Osteocyte (in vitro differentiated cells): ENCODE results near the gene PEX11B. TPM values are rescaled to one million over a fixed set of nuclear protein-coding genes. Genes with fewer than 3 reads are reported as not detected.
"Not testable (repeated sequence)": the region's sequence is repeated elsewhere in the genome, so short reads cannot be mapped to it uniquely, and the experiment has no call there.

Experiments
- DNase-seq: peaks from one replicate; pipeline ENCODE4 v3.0.0; 2021; ENCODE audit warnings: mixed read lengths; ENCODE audit not compliant: unreplicated experiment; ENCODE audit errors: extremely low spot score
- H3K27ac Mint-ChIP-seq: one replicate; pipeline ENCODE4 v1.8.0; 2021; ENCODE audit warnings: mild to moderate bottlenecking, mixed read lengths; ENCODE audit not compliant: unreplicated experiment
- H3K27me3 Mint-ChIP-seq: one replicate; pipeline ENCODE4 v1.8.0; 2021; ENCODE audit warnings: mixed read lengths; ENCODE audit not compliant: unreplicated experiment
- H3K36me3 Mint-ChIP-seq: one replicate; pipeline ENCODE4 v1.8.0; 2021; ENCODE audit warnings: mixed read lengths; ENCODE audit not compliant: unreplicated experiment
- H3K4me1 Mint-ChIP-seq: one replicate; pipeline ENCODE4 v1.8.0; 2021; ENCODE audit warnings: mixed read lengths; ENCODE audit not compliant: unreplicated experiment
- H3K4me3 Mint-ChIP-seq: one replicate; pipeline ENCODE4 v1.8.0; 2021; ENCODE audit warnings: mild to moderate bottlenecking, moderate library complexity, mixed read lengths; ENCODE audit not compliant: unreplicated experiment
- H3K9me3 Mint-ChIP-seq: one replicate; pipeline ENCODE4 v1.8.0; 2021; ENCODE audit warnings: mixed read lengths; ENCODE audit not compliant: unreplicated experiment
- CTCF ChIP-seq: fragments of 200-600 bp; sonication (generic); IDR thresholded peaks from 2 replicates; pipeline ENCODE4 v1.5.0; 2021; ENCODE audit warnings: antibody characterized with exemption, mild to moderate bottlenecking, moderate library complexity
- total RNA-seq: library from RNA; stranded (reverse); gene quantifications from 2 replicates; pipeline ENCODE4 v1.2.1, GENCODE V29; 2021

Gene PEX11B
- total RNA-seq, 1 donor from 2014 or later, result 29.8 TPM

- Mint-ChIP-seq H3K9me3 (no peaks in the 10 kb centered on the region), H3K27me3 (no peaks in the 10 kb centered on the region), H3K4me1 (no peaks in the 10 kb centered on the region), H3K27ac (no peak overlapping the region), H3K36me3 (peaks cover 18% of the 10 kb centered on the region), H3K4me3 (no peak overlapping the region)
- TF ChIP-seq CTCF, result no peak
- DNase-seq, result no peak
Measured at GRCh38 chr1:145942871-145943270, 24.4 kb upstream of the PEX11B start.

DNA sequence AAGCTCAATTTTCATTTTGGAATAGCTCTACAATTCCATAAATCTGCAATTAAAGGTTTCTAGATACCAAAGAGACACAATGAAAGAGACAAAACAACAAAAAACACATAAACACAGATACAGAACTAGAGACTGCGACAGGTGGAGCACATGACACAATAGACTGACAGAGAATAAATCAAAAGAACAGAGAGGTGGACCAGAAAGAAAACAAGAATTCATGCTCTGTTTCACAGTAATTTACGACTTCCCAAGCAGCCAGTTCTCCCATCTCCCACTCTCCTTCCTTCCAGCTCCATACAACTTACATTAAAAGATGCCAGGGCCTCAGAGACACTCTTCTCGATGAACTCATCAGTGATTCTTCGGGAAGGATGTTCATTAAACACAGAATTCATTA lies 23.9 kb upstream of the PEX11B start:
- DNase-seq, result no peak
- H3K4me1 Mint-ChIP-seq, result no peaks in the 10 kb centered on the region
- no peak overlapping the region for H3K4me3 Mint-ChIP-seq
- no peaks in the 10 kb centered on the region for H3K9me3 Mint-ChIP-seq
- peaks cover 18% of the 10 kb centered on the region for H3K36me3 Mint-ChIP-seq
- H3K27me3 Mint-ChIP-seq, result no peaks in the 10 kb centered on the region
- H3K27ac Mint-ChIP-seq, result no peak overlapping the region
- no peak for TF ChIP-seq CTCF

GRCh38 chr1:145937436-145937835 lies 18.9 kb upstream of the PEX11B start:
- no peaks in the 10 kb centered on the region for H3K4me1 Mint-ChIP-seq
- peaks cover 20% of the 10 kb centered on the region for H3K36me3 Mint-ChIP-seq
- no peaks in the 10 kb centered on the region for H3K9me3 Mint-ChIP-seq
- H3K27me3 Mint-ChIP-seq, result no peaks in the 10 kb centered on the region
- no peak overlapping the region for H3K27ac Mint-ChIP-seq
- TF ChIP-seq CTCF, result no peak
- DNase-seq, result no peak
- no peak overlapping the region for H3K4me3 Mint-ChIP-seq

GRCh38 chr1:145936247-145936646 lies 17.7 kb upstream of the PEX11B start:
- no peak overlapping the region for H3K4me3 Mint-ChIP-seq
- H3K4me1 Mint-ChIP-seq, result no peaks in the 10 kb centered on the region
- no peaks in the 10 kb centered on the region for H3K9me3 Mint-ChIP-seq
- no peak for TF ChIP-seq CTCF
- H3K27me3 Mint-ChIP-seq, result no peaks in the 10 kb centered on the region
- H3K36me3 Mint-ChIP-seq, result peaks cover 21% of the 10 kb centered on the region
- DNase-seq, result peak; percentile 67
- no peak overlapping the region for H3K27ac Mint-ChIP-seq

DNA sequence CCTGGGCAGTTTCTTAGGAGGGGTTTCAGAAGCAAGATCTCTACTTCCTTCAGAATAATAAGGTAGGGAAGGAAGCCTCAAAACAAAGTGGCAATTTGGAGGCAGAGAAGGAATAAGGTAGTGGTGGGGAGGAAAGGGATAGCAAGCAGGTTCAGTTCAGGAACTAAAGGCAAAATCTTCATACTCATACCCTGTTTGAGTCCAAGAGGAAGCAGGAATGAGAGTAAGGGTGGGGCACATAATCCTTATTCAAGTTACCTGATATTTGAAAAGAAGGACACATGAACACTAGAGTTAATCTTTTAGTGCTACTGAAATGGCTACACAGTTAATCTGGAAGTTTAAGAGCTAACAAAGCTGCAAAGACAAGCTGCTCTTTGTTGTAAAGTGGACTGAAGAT lies 17.2 kb upstream of the PEX11B start:
- no peak for TF ChIP-seq CTCF
- DNase-seq, result no peak
- Mint-ChIP-seq H3K4me1 (no peaks in the 10 kb centered on the region), H3K36me3 (peaks cover 20% of the 10 kb centered on the region), H3K27ac (no peak overlapping the region), H3K9me3 (no peaks in the 10 kb centered on the region), H3K27me3 (no peaks in the 10 kb centered on the region), H3K4me3 (no peak overlapping the region)

DNA sequence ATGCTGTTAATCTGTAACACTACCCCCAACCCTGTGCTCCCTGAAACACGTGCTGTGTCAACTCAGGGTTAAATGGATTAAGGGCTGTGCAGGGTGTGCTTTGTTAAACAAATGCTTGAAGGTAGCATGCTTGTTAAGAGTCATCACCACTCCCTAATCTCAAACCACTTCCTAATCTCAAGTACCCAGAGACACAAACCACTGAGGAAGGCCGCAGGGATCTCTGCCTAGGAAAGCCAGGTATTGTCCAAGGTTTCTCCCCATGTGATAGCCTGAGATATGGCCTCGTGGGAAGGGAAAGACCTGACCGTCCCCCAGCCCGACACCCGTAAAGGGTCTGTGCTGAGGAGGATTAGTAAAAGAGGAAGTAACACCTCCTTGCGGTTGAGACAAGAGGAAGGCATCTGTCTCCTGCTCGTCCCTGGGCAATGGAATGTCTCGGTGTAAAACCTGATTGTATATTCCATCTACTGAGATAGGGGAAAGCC lies 14.0 kb upstream of the PEX11B start:
- not testable (repeated sequence) for H3K27ac Mint-ChIP-seq, H3K4me1 Mint-ChIP-seq, DNase-seq, H3K27me3 Mint-ChIP-seq, H3K4me3 Mint-ChIP-seq, H3K9me3 Mint-ChIP-seq
- peaks cover 14% of the 10 kb centered on the region for H3K36me3 Mint-ChIP-seq
